Epithelial cell of proximal tubule (primary cell): ENCODE results near the gene PAPPA2. TPM values are rescaled to one million over a fixed set of nuclear protein-coding genes. Genes with fewer than 3 reads are reported as not detected.

Source experiments
- DNase-seq: peaks from one replicate; pipeline ENCODE4 v3.0.0-alpha.2; 2011; ENCODE audit warnings: low read depth
- H3K4me3 ChIP-seq: 2 replicates; pipeline ENCODE4 v1.5.1; 2011; ENCODE audit warnings: low read depth, mild to moderate bottlenecking, low read length
- total RNA-seq: library from RNA; depleted of rRNA; stranded (reverse); fragments of >200 nt; gene quantifications from 2 replicates; pipeline ENCODE4 v1.2.3, GENCODE V29; 2015
- TF ChIP-seq, protein P1 (sequence below): conservative IDR thresholded peaks from 2 replicates; pipeline ENCODE4 v1.5.1; 2012; ENCODE audit warnings: low read depth, mild to moderate bottlenecking, low read length

Gene PAPPA2
- total RNA-seq, 1 donor from 2014 or later = 0.98 TPM

DNA sequence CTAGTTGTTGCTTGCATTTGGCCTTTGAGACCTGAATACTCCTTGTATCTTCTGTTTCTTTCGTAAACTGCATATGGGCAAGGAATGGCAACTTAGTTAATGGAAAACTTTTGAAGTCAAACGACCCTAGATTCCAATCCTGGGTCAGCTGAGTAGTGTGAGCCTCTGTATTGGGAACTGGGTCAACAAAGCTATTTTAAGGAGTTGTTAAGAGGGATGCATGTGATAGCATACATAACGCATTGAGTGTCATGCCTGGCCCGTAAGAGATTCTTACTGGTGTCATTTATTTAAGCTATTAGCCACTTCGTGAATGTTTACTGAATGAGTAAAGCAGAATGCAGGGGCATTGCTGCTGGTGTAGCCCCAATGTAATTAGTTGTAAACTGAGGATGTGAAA, 340.1 kb downstream of the PAPPA2 start:
- no peak for DNase-seq
- no peak overlapping the region for H3K4me3 ChIP-seq
- TF ChIP-seq, protein P1, sequence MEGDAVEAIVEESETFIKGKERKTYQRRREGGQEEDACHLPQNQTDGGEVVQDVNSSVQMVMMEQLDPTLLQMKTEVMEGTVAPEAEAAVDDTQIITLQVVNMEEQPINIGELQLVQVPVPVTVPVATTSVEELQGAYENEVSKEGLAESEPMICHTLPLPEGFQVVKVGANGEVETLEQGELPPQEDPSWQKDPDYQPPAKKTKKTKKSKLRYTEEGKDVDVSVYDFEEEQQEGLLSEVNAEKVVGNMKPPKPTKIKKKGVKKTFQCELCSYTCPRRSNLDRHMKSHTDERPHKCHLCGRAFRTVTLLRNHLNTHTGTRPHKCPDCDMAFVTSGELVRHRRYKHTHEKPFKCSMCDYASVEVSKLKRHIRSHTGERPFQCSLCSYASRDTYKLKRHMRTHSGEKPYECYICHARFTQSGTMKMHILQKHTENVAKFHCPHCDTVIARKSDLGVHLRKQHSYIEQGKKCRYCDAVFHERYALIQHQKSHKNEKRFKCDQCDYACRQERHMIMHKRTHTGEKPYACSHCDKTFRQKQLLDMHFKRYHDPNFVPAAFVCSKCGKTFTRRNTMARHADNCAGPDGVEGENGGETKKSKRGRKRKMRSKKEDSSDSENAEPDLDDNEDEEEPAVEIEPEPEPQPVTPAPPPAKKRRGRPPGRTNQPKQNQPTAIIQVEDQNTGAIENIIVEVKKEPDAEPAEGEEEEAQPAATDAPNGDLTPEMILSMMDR = no peak

DNA sequence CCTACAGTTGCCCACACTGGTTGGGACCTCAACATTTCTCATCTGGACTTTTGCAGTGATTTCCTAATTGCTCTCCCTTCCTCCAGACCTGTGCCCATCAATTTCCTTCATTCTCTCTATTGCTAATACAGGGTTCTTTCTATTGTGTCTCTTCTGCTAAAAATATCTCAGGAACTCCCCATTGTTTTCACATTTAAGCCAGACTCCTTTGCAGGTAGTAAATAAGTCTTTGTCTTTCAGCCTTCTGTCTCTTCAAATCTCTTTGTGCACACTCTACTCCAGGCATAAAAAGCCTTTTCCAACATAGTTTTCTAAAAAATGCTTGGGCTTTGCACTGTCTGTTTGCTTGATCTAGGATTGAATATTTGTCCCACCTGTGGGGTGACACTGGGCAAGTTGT, 340.6 kb downstream of the PAPPA2 start:
- TF ChIP-seq, protein P1 = no peak
- DNase-seq = no peak

DNA sequence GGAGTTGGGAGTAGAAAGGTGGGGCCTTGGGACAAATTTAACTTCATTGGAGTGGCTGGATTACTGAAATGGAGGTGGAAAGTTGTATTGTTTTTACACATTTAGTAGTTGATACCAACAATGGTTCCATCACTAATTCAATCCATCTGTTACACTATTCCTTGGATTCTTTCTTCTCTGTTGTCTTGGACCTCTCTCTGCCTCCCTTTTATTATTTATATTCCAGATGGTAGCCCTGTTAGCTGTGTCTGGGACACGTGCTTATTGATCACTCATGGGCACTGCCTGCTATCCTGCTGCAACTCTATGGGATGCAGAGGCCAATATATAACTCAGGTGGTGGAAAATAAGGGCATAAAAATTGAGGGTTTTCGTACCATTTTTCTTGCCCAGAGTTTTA, 346.3 kb downstream of the PAPPA2 start:
- no peak overlapping the region for H3K4me3 ChIP-seq
- TF ChIP-seq, protein P1 = no peak
- no peak for DNase-seq

More for the DNA sequence above, 340.6 kb downstream of the PAPPA2 start:
- H3K4me3 ChIP-seq = no peak overlapping the region

DNA sequence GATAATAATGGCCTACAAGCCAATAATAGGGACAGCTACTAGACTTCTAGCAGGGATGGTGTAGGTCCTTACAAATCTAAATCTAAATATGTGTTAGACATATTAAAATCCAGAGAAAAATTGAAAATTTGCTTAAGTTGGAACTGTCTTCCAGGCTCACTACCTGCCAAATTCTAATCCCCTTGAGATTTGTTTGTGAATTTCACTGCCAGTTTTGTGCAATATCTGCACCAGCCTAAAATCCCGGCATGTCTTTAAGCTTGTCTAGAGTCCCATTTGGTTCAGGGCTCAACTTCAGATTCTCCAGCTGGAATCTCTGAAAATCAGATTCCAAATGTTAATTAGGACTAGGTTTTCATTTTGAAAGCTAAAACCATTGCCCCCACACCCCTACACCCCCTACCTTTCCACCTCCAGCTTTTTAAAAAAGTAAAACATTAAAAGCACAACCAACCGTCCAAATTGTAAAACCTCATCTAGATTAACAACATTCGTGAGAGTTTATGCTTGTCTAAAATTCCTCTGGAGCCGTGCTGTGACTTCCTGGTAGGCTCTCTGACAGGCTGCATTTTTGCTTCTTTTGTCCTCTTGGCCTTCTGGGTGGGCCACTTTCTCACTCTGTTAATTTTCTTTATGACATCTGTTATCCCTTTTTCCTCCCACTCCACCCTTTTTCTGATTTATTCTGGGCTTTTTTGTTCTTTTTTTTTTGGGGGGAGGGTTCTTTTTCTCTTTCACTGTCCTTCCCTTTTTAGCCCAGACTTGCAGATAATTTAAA, 348.7 kb downstream of the PAPPA2 start:
- no peak for DNase-seq
- no peak overlapping the region for H3K4me3 ChIP-seq
- TF ChIP-seq, protein P1 = no peak

DNA sequence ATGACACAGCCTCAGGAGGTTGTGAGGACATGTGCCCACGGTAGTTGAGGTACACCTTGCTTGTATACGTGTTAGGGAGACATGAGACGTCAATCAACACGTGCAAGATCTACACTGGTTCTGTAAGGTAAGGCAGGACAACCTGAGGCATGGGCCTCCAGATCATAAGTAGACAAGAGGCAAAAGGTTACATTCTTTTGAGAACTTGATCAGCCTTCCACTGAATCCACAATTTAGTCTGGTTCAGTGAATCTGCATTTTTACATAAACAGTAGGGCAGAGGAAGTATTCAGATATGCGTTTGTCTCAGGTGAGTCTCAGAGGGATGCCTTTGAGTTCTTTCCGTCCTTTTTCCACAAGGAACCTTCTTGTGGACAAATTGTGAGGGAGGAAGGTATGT, 352.6 kb downstream of the PAPPA2 start:
- DNase-seq = no peak
- TF ChIP-seq, protein P1 = no peak

DNA sequence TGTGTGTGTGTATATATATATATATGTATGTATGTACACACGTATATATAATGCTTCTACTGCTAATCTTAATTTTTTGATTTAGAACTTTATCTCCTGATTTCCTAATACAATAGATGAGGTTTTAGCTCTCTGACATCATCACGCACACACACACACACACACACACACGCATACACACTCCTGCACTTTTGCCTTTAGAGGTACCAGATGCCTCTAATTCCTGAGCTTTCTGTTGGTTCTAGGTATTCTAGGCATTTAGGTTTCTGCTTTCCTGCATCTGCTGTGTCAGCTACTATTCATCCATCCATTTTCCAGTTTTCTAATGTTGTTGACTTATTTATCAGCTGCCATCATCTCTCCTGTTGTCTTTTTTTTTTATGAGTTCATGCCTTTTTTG, 353.3 kb downstream of the PAPPA2 start:
- no peak for DNase-seq
- TF ChIP-seq, protein P1 = no peak
- H3K4me3 ChIP-seq = no peak overlapping the region

More for the DNA sequence above, 352.6 kb downstream of the PAPPA2 start:
- H3K4me3 ChIP-seq = no peak overlapping the region
